Activated naive CD4-positive, alpha-beta T cell treated with anti-CD3 and anti-CD28 coated beads, Interleukin-2, amount 10 ng/mL, durations not matched to agents 7 days and 5 days (primary cell): ENCODE data around the gene METTL4.
A peak's percentile ranks its signal among the peaks of the same experiment; 100 is the strongest.
"Not testable (repeated sequence)": the region's sequence is repeated elsewhere in the genome, so short reads cannot be mapped to it uniquely, and the experiment has no call there.

Experiments used
- CTCF ChIA-PET: fragments of 350-600 bp; sonication (Branson Sonifier 250); formaldehyde crosslinking; loops from one replicate; lab custom pipeline; 2021; ENCODE audit warnings: antibody characterized with exemption; lab: Charles Lee
- DNase-seq: peaks from one replicate; pipeline ENCODE4 v3.0.0-alpha.2; 2020
- H3K27ac Mint-ChIP-seq: one replicate; pipeline ENCODE4 v1.8.0; 2021; ENCODE audit warnings: mild to moderate bottlenecking, moderate library complexity, mixed read lengths
- H3K27me3 Mint-ChIP-seq: one replicate; pipeline ENCODE4 v1.8.0; 2021; ENCODE audit warnings: mild to moderate bottlenecking, mixed read lengths
- H3K36me3 Mint-ChIP-seq: one replicate; pipeline ENCODE4 v1.8.0; 2021; ENCODE audit warnings: mixed read lengths
- H3K4me1 Mint-ChIP-seq: one replicate; pipeline ENCODE4 v1.8.0; 2021; ENCODE audit warnings: mixed read lengths
- H3K4me3 Mint-ChIP-seq: one replicate; pipeline ENCODE4 v1.8.0; 2021; ENCODE audit warnings: mild to moderate bottlenecking, moderate library complexity, mixed read lengths
- H3K9me3 Mint-ChIP-seq: one replicate; pipeline ENCODE4 v1.8.0; 2021; ENCODE audit warnings: mixed read lengths

Gene METTL4

DNA sequence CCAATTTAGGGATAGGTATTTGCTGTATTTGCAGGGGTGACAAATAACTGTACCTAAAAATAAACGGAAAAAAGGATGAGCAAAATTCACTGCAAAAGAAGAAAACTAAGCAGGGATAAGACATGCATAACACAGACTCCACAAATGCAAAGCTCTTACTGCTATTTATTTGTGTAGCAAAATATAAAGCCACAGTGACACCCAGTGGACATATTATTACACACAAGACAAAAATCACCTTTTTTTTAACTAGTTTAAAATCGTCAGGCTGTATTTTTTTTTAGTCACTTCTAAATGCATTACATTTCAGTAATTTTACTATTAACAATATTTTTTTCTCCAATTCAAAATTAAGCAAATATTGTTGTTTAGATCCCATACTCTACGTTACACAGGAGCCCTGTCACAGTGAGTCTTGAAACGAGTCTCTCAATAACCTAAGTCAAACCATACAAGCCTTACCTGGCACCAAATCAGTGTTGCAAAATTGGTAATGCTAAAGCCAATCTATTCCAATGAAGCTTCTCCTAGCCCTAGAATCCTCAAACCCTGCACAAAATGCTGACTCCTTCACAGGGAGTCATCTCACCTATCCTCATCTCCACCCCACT is 23.7 kb downstream of the METTL4 start:
- H3K4me3 Mint-ChIP-seq = no peak overlapping the region
- no peaks in the 10 kb centered on the region for H3K27me3 Mint-ChIP-seq
- no peaks in the 10 kb centered on the region for H3K9me3 Mint-ChIP-seq
- no peak for DNase-seq
- peaks cover 2% of the 10 kb centered on the region for H3K4me1 Mint-ChIP-seq
- CTCF ChIA-PET = interaction anchor here (0.6 to 2.5 kb wide), 12 partner anchors 8 to 443 kb away, joined by 3 to 23 read pairs (median 3); partner anchors contain the start of genes METTL4 and NDC80
- H3K27ac Mint-ChIP-seq = peak overlapping the region; percentile 58
- peaks cover 32% of the 10 kb centered on the region for H3K36me3 Mint-ChIP-seq

DNA sequence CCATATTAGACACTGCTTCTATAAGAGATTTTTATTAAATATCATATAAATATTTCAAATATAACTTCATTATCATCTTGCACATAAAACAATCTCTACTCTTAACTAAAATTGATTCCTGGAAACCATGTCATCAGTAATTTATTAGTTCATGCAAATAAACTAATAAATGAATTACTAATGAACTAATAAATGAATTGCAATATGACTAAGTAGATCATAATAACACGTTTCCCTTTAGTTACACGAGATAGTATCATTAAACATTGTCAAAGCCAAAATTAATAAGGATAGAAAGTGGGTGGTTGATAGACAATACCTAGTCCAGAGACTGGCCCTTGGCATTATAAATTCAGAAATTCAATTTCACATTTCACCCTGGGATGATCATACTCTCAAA is 26.1 kb downstream of the METTL4 start:
- Mint-ChIP-seq H3K4me1 (peaks cover 6% of the 10 kb centered on the region), H3K4me3 (no peak overlapping the region), H3K9me3 (no peaks in the 10 kb centered on the region), H3K27ac (no peak overlapping the region), H3K27me3 (no peaks in the 10 kb centered on the region), H3K36me3 (peaks cover 21% of the 10 kb centered on the region)
- CTCF ChIA-PET = no interaction called here
- DNase-seq = no peak

GRCh38 chr18:2541925-2542563 is 29.3 kb downstream of the METTL4 start:
- H3K9me3 Mint-ChIP-seq, DNase-seq, H3K4me3 Mint-ChIP-seq, H3K27me3 Mint-ChIP-seq, H3K27ac Mint-ChIP-seq, H3K4me1 Mint-ChIP-seq: not testable (repeated sequence)
- peaks cover 21% of the 10 kb centered on the region for H3K36me3 Mint-ChIP-seq
- CTCF ChIA-PET = interaction anchor here (0.7 to 2.3 kb wide), 10 partner anchors 12 to 1702 kb away, joined by 3 to 11 read pairs (median 6); no protein-coding TSS in a partner anchor

GRCh38 chr18:2540575-2540974 is 30.7 kb downstream of the METTL4 start:
- no peak overlapping the region for H3K4me3 Mint-ChIP-seq
- no peaks in the 10 kb centered on the region for H3K9me3 Mint-ChIP-seq
- CTCF ChIA-PET = interaction anchor here (1.0 to 1.2 kb wide), 2 partner anchors 436 kb away, joined by 4 to 5 read pairs; no protein-coding TSS in a partner anchor
- H3K27ac Mint-ChIP-seq = peak overlapping the region; percentile 28
- no peak for DNase-seq
- no peaks in the 10 kb centered on the region for H3K27me3 Mint-ChIP-seq
- H3K4me1 Mint-ChIP-seq = peaks cover 4% of the 10 kb centered on the region
- H3K36me3 Mint-ChIP-seq = peaks cover 20% of the 10 kb centered on the region

- no peak overlapping the region for H3K27ac Mint-ChIP-seq
- CTCF ChIA-PET = no interaction called here
- peaks cover 24% of the 10 kb centered on the region for H3K36me3 Mint-ChIP-seq
- H3K27me3 Mint-ChIP-seq = no peaks in the 10 kb centered on the region
- no peak overlapping the region for H3K4me3 Mint-ChIP-seq
- no peak for DNase-seq
- no peaks in the 10 kb centered on the region for H3K9me3 Mint-ChIP-seq
- H3K4me1 Mint-ChIP-seq = peaks cover 4% of the 10 kb centered on the region
Observed at GRCh38 chr18:2538844-2539243, 32.5 kb downstream of the METTL4 start.

GRCh38 chr18:2538236-2538635 is 33.1 kb downstream of the METTL4 start:
- H3K27me3 Mint-ChIP-seq = no peaks in the 10 kb centered on the region
- no peak for DNase-seq
- H3K27ac Mint-ChIP-seq = no peak overlapping the region
- peaks cover 4% of the 10 kb centered on the region for H3K4me1 Mint-ChIP-seq
- peaks cover 23% of the 10 kb centered on the region for H3K36me3 Mint-ChIP-seq
- H3K9me3 Mint-ChIP-seq = no peaks in the 10 kb centered on the region
- no peak overlapping the region for H3K4me3 Mint-ChIP-seq
- CTCF ChIA-PET = no interaction called here

DNA sequence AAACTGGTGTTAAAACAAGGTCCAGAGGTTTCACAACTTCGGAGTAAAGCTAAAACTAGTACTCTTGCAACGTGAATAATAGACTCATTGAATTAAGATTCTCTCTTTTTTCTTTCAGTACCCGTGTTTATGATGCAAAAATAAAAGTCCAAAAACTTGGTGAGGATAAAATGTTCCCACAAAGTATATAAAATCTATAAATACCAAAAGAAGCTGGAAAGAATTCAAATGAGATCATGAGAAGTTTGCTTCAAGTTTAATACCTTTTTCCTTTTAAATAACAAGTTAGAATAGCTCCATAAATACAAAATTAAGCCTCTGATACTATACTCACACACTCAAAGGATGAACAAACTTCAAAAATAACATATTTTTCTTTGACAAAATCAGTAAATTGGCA is 34.0 kb downstream of the METTL4 start:
- DNase-seq = no peak
- Mint-ChIP-seq H3K36me3 (peaks cover 29% of the 10 kb centered on the region), H3K9me3 (no peaks in the 10 kb centered on the region), H3K4me1 (peaks cover 4% of the 10 kb centered on the region), H3K27me3 (no peaks in the 10 kb centered on the region), H3K27ac (no peak overlapping the region), H3K4me3 (no peak overlapping the region)
- CTCF ChIA-PET = interaction anchor here (1.1 kb wide), 2 partner anchors 10 kb away, joined by 3 to 4 read pairs; no protein-coding TSS in a partner anchor

DNA sequence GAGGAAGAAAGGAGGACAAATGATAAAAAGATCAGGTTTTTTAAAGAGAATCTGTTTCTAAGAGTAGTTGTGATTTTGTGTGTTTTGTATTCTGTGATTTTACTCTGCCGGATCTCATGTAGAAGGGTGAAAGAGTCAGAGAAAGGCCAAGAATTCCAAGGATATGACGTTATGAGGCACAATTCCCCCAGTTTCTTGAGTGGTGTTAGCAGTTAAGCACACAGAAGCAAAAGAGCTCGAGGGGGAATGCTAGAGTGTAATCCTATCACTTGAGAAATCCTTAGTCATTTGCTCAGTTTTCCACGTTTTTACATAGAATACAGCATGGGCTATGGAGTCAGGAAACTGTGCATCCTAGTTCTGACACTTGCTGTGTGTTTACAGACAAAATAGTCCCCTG is 34.8 kb downstream of the METTL4 start:
- CTCF ChIA-PET = interaction anchor here (1.1 kb wide), 2 partner anchors 9 to 11 kb away, joined by 3 to 4 read pairs; no protein-coding TSS in a partner anchor
- DNase-seq = no peak
- H3K4me1 Mint-ChIP-seq = no peaks in the 10 kb centered on the region
- no peaks in the 10 kb centered on the region for H3K9me3 Mint-ChIP-seq
- no peaks in the 10 kb centered on the region for H3K27me3 Mint-ChIP-seq
- H3K4me3 Mint-ChIP-seq = no peak overlapping the region
- H3K36me3 Mint-ChIP-seq = peaks cover 30% of the 10 kb centered on the region
- no peak overlapping the region for H3K27ac Mint-ChIP-seq

GRCh38 chr18:2536063-2536462 is 35.2 kb downstream of the METTL4 start:
- no peak for DNase-seq
- Mint-ChIP-seq H3K27me3 (no peaks in the 10 kb centered on the region), H3K36me3 (peaks cover 30% of the 10 kb centered on the region), H3K4me3 (no peak overlapping the region), H3K27ac (no peak overlapping the region), H3K9me3 (no peaks in the 10 kb centered on the region), H3K4me1 (no peaks in the 10 kb centered on the region)
- CTCF ChIA-PET = interaction anchor here (1.1 kb wide), 1 partner anchor 11 kb away, joined by 3 read pairs; no protein-coding TSS in a partner anchor

GRCh38 chr18:2535419-2535910 is 35.8 kb downstream of the METTL4 start:
- Mint-ChIP-seq H3K27me3 (no peaks in the 10 kb centered on the region), H3K9me3 (no peaks in the 10 kb centered on the region), H3K4me1 (no peaks in the 10 kb centered on the region), H3K36me3 (peaks cover 30% of the 10 kb centered on the region), H3K4me3 (no peak overlapping the region), H3K27ac (no peak overlapping the region)
- CTCF ChIA-PET = interaction anchor here (1.1 kb wide), 2 partner anchors 11 to 12 kb away, joined by 3 read pairs; no protein-coding TSS in a partner anchor
- no peak for DNase-seq

- H3K9me3 Mint-ChIP-seq = no peaks in the 10 kb centered on the region
- CTCF ChIA-PET = interaction anchor here (1.1 kb wide), 1 partner anchor 11 kb away, joined by 3 read pairs; no protein-coding TSS in a partner anchor
- no peak overlapping the region for H3K4me3 Mint-ChIP-seq
- no peak for DNase-seq
- no peak overlapping the region for H3K27ac Mint-ChIP-seq
- no peaks in the 10 kb centered on the region for H3K27me3 Mint-ChIP-seq
- H3K4me1 Mint-ChIP-seq = no peaks in the 10 kb centered on the region
- H3K36me3 Mint-ChIP-seq = peaks cover 30% of the 10 kb centered on the region
Observed at GRCh38 chr18:2534906-2535305, 36.4 kb downstream of the METTL4 start.

DNA sequence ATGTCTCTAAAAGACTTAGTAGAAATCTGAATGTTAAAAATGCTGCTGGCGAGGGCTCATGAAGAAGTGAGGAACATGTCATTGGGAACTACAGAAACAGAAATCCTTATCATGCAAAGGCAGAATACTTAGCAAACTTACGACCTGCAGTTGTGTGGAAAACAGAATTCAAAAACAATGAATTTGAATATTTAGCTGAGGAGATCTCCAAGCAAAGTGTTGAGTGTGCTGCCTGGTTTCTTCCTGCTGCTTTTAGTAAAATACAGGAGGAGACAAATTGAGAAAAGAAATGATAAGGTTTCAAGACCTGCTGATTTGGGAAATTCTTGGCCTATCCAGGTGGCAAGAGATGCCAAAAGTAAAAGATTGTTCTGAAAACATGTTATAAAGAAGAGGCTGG is 38.5 kb downstream of the METTL4 start:
- H3K27ac Mint-ChIP-seq = no peak overlapping the region
- H3K36me3 Mint-ChIP-seq = peaks cover 21% of the 10 kb centered on the region
- H3K4me1 Mint-ChIP-seq = no peaks in the 10 kb centered on the region
- no peak for DNase-seq
- no peaks in the 10 kb centered on the region for H3K27me3 Mint-ChIP-seq
- H3K4me3 Mint-ChIP-seq = no peak overlapping the region
- H3K9me3 Mint-ChIP-seq = no peaks in the 10 kb centered on the region
- CTCF ChIA-PET = interaction anchor here (1.3 kb wide), 1 partner anchor 428 kb away, joined by 4 read pairs; no protein-coding TSS in a partner anchor

DNA sequence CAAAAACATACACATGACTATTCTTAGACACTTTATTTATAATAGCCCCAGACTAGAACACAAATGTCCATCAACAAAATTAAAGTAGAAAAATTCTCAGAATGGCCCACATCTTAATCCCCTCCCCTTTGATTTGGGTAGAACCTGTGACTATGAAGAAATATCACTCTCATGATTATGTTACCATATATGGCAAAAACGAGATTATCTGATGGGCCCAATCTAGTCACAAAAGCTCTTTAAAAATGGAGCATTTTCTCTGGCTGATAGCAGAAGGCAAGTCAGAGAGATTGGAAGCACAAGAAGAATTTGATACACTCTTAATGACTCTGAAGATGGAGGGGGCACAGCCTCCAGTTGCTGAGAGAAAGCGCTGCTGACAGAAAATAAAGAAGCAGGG is 39.6 kb downstream of the METTL4 start:
- Mint-ChIP-seq H3K4me1 (no peaks in the 10 kb centered on the region), H3K4me3 (no peak overlapping the region), H3K27me3 (no peaks in the 10 kb centered on the region), H3K27ac (no peak overlapping the region), H3K9me3 (no peaks in the 10 kb centered on the region), H3K36me3 (peaks cover 17% of the 10 kb centered on the region)
- DNase-seq = no peak
- CTCF ChIA-PET = interaction anchor here (1.3 kb wide), 1 partner anchor 427 kb away, joined by 4 read pairs; no protein-coding TSS in a partner anchor

DNA sequence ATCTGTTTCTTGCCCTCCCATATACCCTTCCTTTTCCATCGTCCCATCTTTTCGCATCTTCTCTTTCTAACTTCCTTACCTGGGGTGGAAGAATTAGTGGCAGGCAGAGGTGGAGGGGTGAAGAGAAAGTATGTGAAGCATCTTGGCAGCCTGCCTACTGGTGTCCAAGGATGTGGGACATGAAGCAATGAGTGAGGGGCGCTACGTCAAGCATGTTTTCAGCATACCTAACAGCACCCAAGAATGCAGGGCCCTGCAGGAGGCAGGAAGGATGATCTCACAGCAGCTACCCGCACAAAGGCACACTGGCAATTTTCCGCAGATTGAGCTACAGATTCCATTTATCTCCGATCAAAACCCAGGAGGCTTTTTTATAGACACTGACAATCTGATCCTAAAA is 42.2 kb downstream of the METTL4 start:
- no peak for DNase-seq
- H3K4me3 Mint-ChIP-seq = no peak overlapping the region
- H3K27me3 Mint-ChIP-seq = no peaks in the 10 kb centered on the region
- no peaks in the 10 kb centered on the region for H3K4me1 Mint-ChIP-seq
- peaks cover 7% of the 10 kb centered on the region for H3K36me3 Mint-ChIP-seq
- no peak overlapping the region for H3K27ac Mint-ChIP-seq
- CTCF ChIA-PET = no interaction called here
- H3K9me3 Mint-ChIP-seq = no peaks in the 10 kb centered on the region
